K562 (cell line): ENCODE results near the gene ZFAND3. TPM values are rescaled to one million over a fixed set of nuclear protein-coding genes. Genes with fewer than 3 reads are reported as not detected.

ENCODE experiments used
- ATAC-seq: fragments of 200-7000 bp; cut with Tn5 transposase; 3 replicates; pipeline ENCODE4 v1.9.1; 2020; ENCODE audit warnings: moderate library complexity
- BruUV-seq: library from RNA; stranded (reverse); fragments of 400-500 nt; replicated peaks from 2 replicates; lab custom pipeline; 2021; lab: Mats Ljungman, UMichigan
- CTCF ChIA-PET: fragments of 300-600 bp; formaldehyde crosslinking; extraction: SDS; loops from one replicate; lab custom pipeline; 2021; ENCODE audit warnings: low intra/inter-chr PET ratio; lab: Yijun Ruan, JAX
- POLR2A ChIA-PET: fragments of 300-600, 350-650 bp; sonication (Branson Sonifier 250); formaldehyde crosslinking; extraction: SDS; loops from one replicate; lab custom pipeline; 2021; ENCODE audit warnings: antibody characterized with exemption, inconsistent platforms; lab: Yijun Ruan, JAX
- DNase-seq, 4 experiments: peaks; one replicate each; pipeline versions ENCODE4 v3.0.0 to v3.0.0-alpha.2; 2011 to 2018; ENCODE audit warnings: low spot score in 3 of 4, mixed read lengths in 3 of 4; ENCODE audit errors: extremely low read depth in 1 of 4
- FAIRE-seq: peaks from 2 replicates; lab custom pipeline; 2011; peaks lifted over from hg19 to GRCh38; lab: Jason Lieb, UNC
- H2AFZ ChIP-seq: 2 replicates; pipeline ENCODE4 v1.6.0; 2011; ENCODE audit warnings: low read depth, low read length, control low read depth, inconsistent platforms
- H3K27ac ChIP-seq: fragments of 200-600 bp; 3 replicates; pipeline ENCODE4 v1.8.0; 2011; ENCODE audit warnings: low read depth, mild to moderate bottlenecking, control low read depth, inconsistent platforms, low read length, moderate library complexity, mixed read lengths; ENCODE audit errors: extremely low read depth
- H3K27me3 ChIP-seq, 2 experiments: fragments of 300-600 bp in 1 of 2; 2 replicates in 1 of 2; 3 replicates in 1 of 2; pipeline versions ENCODE4 v1.6.0 to v1.8.0; 2011; ENCODE audit warnings: inconsistent platforms in 2 of 2, low read length in 2 of 2, mild to moderate bottlenecking in 1 of 2, mixed read lengths in 1 of 2, moderate library complexity in 1 of 2; ENCODE audit not compliant: control insufficient read depth in 2 of 2, insufficient read depth in 2 of 2
- H3K36me3 ChIP-seq: fragments of 300-600 bp; 3 replicates; pipeline ENCODE4 v1.8.0; 2011; ENCODE audit warnings: mild to moderate bottlenecking, low read length, inconsistent platforms; ENCODE audit not compliant: control insufficient read depth, insufficient read depth
- H3K4me1 ChIP-seq, 2 experiments: fragments of 200-600 bp in 1 of 2; replicated peaks in 1 of 2; 2 replicates in 1 of 2; 3 replicates in 1 of 2; pipeline versions ENCODE4 v1.5.1 to v1.8.0; 2011; ENCODE audit warnings: inconsistent platforms in 2 of 2, low read length in 2 of 2, mild to moderate bottlenecking in 1 of 2, mixed read lengths in 1 of 2, moderate library complexity in 1 of 2; ENCODE audit not compliant: control insufficient read depth in 2 of 2, insufficient read depth in 2 of 2
- H3K4me2 ChIP-seq: 2 replicates; pipeline ENCODE4 v1.6.1; 2011; ENCODE audit warnings: low read length, control low read depth, inconsistent platforms, mixed read lengths; ENCODE audit not compliant: insufficient read depth
- H3K4me3 ChIP-seq: fragments of 200-600 bp; sonication (generic), shearing (Covaris generic); 2 replicates; pipeline ENCODE4 v1.5.1; 2016; ENCODE audit warnings: control low read depth, inconsistent platforms
- H3K79me2 ChIP-seq: fragments of 200-600 bp; 3 replicates; pipeline ENCODE4 v1.8.0; 2011; ENCODE audit warnings: low read length, inconsistent platforms; ENCODE audit not compliant: control insufficient read depth, insufficient read depth
- H3K9ac ChIP-seq, 2 experiments: 2 replicates each; pipeline versions ENCODE4 v1.6.0 to v1.6.1; 2011; ENCODE audit warnings: low read depth in 2 of 2, low read length in 2 of 2, control low read depth in 1 of 2, inconsistent platforms in 1 of 2, mild to moderate bottlenecking in 1 of 2, mixed read lengths in 1 of 2; ENCODE audit not compliant: insufficient read depth in 1 of 2
- H3K9me1 ChIP-seq: one replicate; pipeline ENCODE4 v1.6.0; 2011; ENCODE audit warnings: inconsistent platforms, mild to moderate bottlenecking, low read length, moderate library complexity; ENCODE audit not compliant: control insufficient read depth, insufficient read depth
- H3K9me3 ChIP-seq: replicated peaks from 2 replicates; pipeline ENCODE4 v1.5.1; 2011; ENCODE audit warnings: low read depth, low read length, inconsistent platforms; ENCODE audit not compliant: control insufficient read depth, insufficient read depth
- H4K20me1 ChIP-seq: replicated peaks from 2 replicates; pipeline ENCODE4 v1.6.1; 2011; ENCODE audit warnings: low read length, inconsistent platforms, mixed read lengths; ENCODE audit not compliant: control insufficient read depth, insufficient read depth
- ELF1 ChIP-seq: fragments of 200-800 bp; sonication (Bioruptor generic); IDR thresholded peaks from 2 replicates; pipeline ENCODE4 v1.6.1; 2016; ENCODE audit warnings: missing genetic modification characterization, missing compliant biosample characterization
- FOSL1 ChIP-seq: fragments of 200-800 bp; sonication (Bioruptor generic); conservative IDR thresholded peaks from 2 replicates; pipeline ENCODE4 v1.6.1; 2016; ENCODE audit warnings: missing genetic modification characterization, missing compliant biosample characterization
- FUS ChIP-seq: fragments of 200-400 bp; formaldehyde crosslinking; optimal IDR thresholded peaks from 2 replicates; pipeline ENCODE3; 2017; ENCODE audit warnings: low read depth, low read length
- HMG20B ChIP-seq: fragments of 250-450 bp; sonication (Bioruptor Pico); IDR thresholded peaks from 2 replicates; pipeline ENCODE4 v1.5.0; 2021; ENCODE audit warnings: mild to moderate bottlenecking
- MCM5 ChIP-seq: fragments of 450-650 bp; IDR thresholded peaks from 2 replicates; pipeline ENCODE4 v1.6.1; 2016; ENCODE audit warnings: low read depth
- NCOA1 ChIP-seq: fragments of 450-650 bp; IDR thresholded peaks from 2 replicates; pipeline ENCODE4 v1.6.1; 2016; ENCODE audit warnings: low read depth
- NFATC3 ChIP-seq: fragments of 450-650 bp; IDR thresholded peaks from 2 replicates; pipeline ENCODE4 v1.6.1; 2017; ENCODE audit warnings: mild to moderate bottlenecking
- WHSC1 ChIP-seq: IDR thresholded peaks from one replicate; pipeline ENCODE4 v1.6.1; 2012; ENCODE audit warnings: low read length, control low read depth, inconsistent platforms
- XRCC3 ChIP-seq: fragments of 450-650 bp; IDR thresholded peaks from 2 replicates; pipeline ENCODE4 v1.6.1; 2017; ENCODE audit warnings: mild to moderate bottlenecking, moderate library complexity
- YY1 ChIP-seq, 3 experiments: IDR thresholded peaks; 2 replicates each; pipeline ENCODE4 v1.6.1; 2011; ENCODE audit warnings: low read length in 2 of 3, mild to moderate bottlenecking in 2 of 3, moderate library complexity in 2 of 3, borderline replicate concordance in 1 of 3, control low read depth in 1 of 3, low read depth in 1 of 3; ENCODE audit not compliant: insufficient read depth in 3 of 3, insufficient replicate concordance in 2 of 3, control insufficient read depth in 1 of 3, insufficient read length in 1 of 3; ENCODE audit errors: extremely low read depth in 1 of 3
- ZC3H11A ChIP-seq: IDR thresholded peaks from 2 replicates; pipeline ENCODE4 v1.6.1; 2012; ENCODE audit warnings: low read depth, low read length, improper control_type of control experiment
- ZNF830 ChIP-seq: fragments of 250-450 bp; sonication (Bioruptor Pico); IDR thresholded peaks from 2 replicates; pipeline ENCODE4 v1.5.0; 2021; ENCODE audit warnings: mild to moderate bottlenecking
- WGBS: fragments of 100-300 bp; shearing (Covaris generic); methylation state at CpG from one replicate; pipeline ENCODE4 v1.1.6; 2016; ENCODE audit warnings: low coverage, mixed read lengths; ENCODE audit not compliant: insufficient coverage; ENCODE audit errors: missing lambda C conversion rate; 5-methylcytosine and 5-hydroxymethylcytosine counted together
- in situ Hi-C: fragments of 300-500 bp; cut with MboI; formaldehyde crosslinking; loops from 4 replicates; pipeline ENCODE4 v1.15.0; 2018; ENCODE audit warnings: inconsistent platforms, mixed read lengths
- intact Hi-C: fragments of 100-400 bp; cut with micrococcal nuclease; formaldehyde crosslinking; loops from 2 replicates; pipeline ENCODE4 v1.14.2; 2022
- polyA plus RNA-seq, 8 experiments: library from polyadenylated mRNA; depleted of rRNA in 4 of 8; stranded (reverse) in 5 of 8; unstranded in 3 of 8; fragments of >200 nt; fragmentation: Nextera tagmentation in 2 of 8; fragmentation: Illumina TruSeq in 1 of 8; extraction: Ambion mirVana in 2 of 8; extraction: Trizol in 1 of 8; gene quantifications; 2 replicates each; pipeline versions ENCODE4 v1.2.1 to v1.2.3, GENCODE V29; 2011 to 2014; ENCODE audit warnings: inconsistent platforms in 1 of 8, missing spikeins in 1 of 8
- total RNA-seq, 7 experiments: library from RNA; depleted of rRNA in 6 of 7; stranded (reverse); fragments of >200 nt in 6 of 7; fragmentation: Illumina TruSeq in 2 of 7; extraction: Trizol in 2 of 7; gene quantifications; 2 replicates each; pipeline versions ENCODE4 v1.2.1 to v1.2.3, GENCODE V29; 2011 to 2021; ENCODE audit warnings: low replicate concordance in 1 of 7

ZFAND3 gene
- total and polyA plus RNA-seq, 9 of the 15 experiments (the other 6 are each of a cell fraction or from before 2014, with no cell fraction given) = 0.81 to 26.6 (median 11.8) TPM

DNA sequence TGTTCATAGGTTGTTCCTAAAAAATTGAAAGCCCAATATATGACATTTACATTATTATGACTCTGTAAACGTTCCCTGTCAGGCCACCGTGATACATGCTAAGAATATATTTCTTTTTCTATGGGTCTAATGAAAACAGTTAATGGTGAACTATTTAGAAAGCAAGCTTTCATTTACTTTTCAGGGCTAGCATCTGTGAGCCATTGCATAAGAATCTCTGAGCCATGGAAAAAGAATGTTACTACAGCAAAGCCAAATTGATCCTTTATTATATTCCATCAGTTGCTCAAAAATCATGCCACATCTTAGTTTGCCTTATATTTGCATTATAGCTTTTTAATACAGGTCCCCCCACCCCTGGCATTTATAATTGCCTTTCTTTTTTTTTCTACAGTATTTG is 275.5 kb downstream of the ZFAND3 start:
- BruUV-seq = no TSS peak
- intact Hi-C loops = no loop called here

GRCh38 chr6:38099221-38099620 is 279.7 kb downstream of the ZFAND3 start:
- H3K9ac ChIP-seq = no peak overlapping the region
- 73% methylated on average over 1 of the region's 1 CpG for WGBS
- no peaks in the 10 kb centered on the region for H3K9me1 ChIP-seq
- no peak overlapping the region for H3K4me3 ChIP-seq
- BruUV-seq = no TSS peak
- H2AFZ ChIP-seq = no peak overlapping the region
- TF ChIP-seq NCOA1 = no peak
- no peak for TF ChIP-seq YY1 (IDR thresholded peaks at IDR 0.05; ENCODE audit: borderline replicate concordance in 1 of 3, control insufficient read depth in 1 of 3, extremely low read depth in 1 of 3, insufficient read depth in 3 of 3, insufficient read length in 1 of 3, insufficient replicate concordance in 2 of 3, low read depth in 1 of 3, low read length in 2 of 3)
- TF ChIP-seq FOSL1 = no peak
- no peak for TF ChIP-seq WHSC1
- TF ChIP-seq NFATC3 = no peak
- TF ChIP-seq FUS = no peak
- no peak for TF ChIP-seq ZC3H11A
- intact Hi-C loops (no loop called here), in situ Hi-C loops (no loop called here)
- H3K79me2 ChIP-seq = no peaks in the 10 kb centered on the region
- no peak for DNase-seq
- no peaks in the 10 kb centered on the region for H3K27me3 ChIP-seq
- H3K9me3 ChIP-seq = no peaks in the 10 kb centered on the region
- no peaks in the 10 kb centered on the region; the same call in 2 of the 3 replicates for H3K36me3 ChIP-seq
- no peak for ATAC-seq
- no peaks in the 10 kb centered on the region for H4K20me1 ChIP-seq
- ChIA-PET CTCF (no interaction called here), POLR2A (interaction anchor here (0.6 kb wide), 1 partner anchor 262 kb away, joined by 4 read pairs; no protein-coding TSS in a partner anchor)
- no peaks in the 10 kb centered on the region for H3K4me1 ChIP-seq
- H3K27ac ChIP-seq = no peak overlapping the region
- no peak for FAIRE-seq
- no peak overlapping the region for H3K4me2 ChIP-seq

More for the DNA sequence above, 275.5 kb downstream of the ZFAND3 start:
- ChIA-PET CTCF (no interaction called here), POLR2A (interaction anchor here (0.8 to 2.2 kb wide), 3 partner anchors 17 to 696 kb away, joined by 3 to 9 read pairs (median 5); no protein-coding TSS in a partner anchor)
- H3K27ac ChIP-seq = no peak overlapping the region
- FAIRE-seq = no peak
- 28% methylated on average over 2 of the region's 2 CpGs for WGBS
- H3K9me1 ChIP-seq = no peaks in the 10 kb centered on the region
- no peak overlapping the region for H2AFZ ChIP-seq
- no peak for TF ChIP-seq XRCC3
- no peak for TF ChIP-seq MCM5
- no peak for TF ChIP-seq ZNF830 (CRISPR knock-in tag)
- no peak for TF ChIP-seq HMG20B (CRISPR knock-in tag)
- TF ChIP-seq ELF1 (tag) = no peak
- in situ Hi-C loops = no loop called here
- H3K9me3 ChIP-seq = no peaks in the 10 kb centered on the region
- H3K9ac ChIP-seq = no peak overlapping the region
- no peaks in the 10 kb centered on the region for H3K36me3 ChIP-seq
- no peak for DNase-seq
- H3K27me3 ChIP-seq = no peaks in the 10 kb centered on the region
- no peaks in the 10 kb centered on the region for H3K4me1 ChIP-seq
- no peaks in the 10 kb centered on the region for H3K79me2 ChIP-seq
- no peak overlapping the region for H3K4me3 ChIP-seq
- H4K20me1 ChIP-seq = no peaks in the 10 kb centered on the region
- H3K4me2 ChIP-seq = no peak overlapping the region
- no peak for ATAC-seq
